Fibroblast of villous mesenchyme (primary cell): ENCODE measurements around the gene MAN1C1. TPM values are rescaled to one million over a fixed set of nuclear protein-coding genes. Genes with fewer than 3 reads are reported as not detected.
A peak's percentile ranks its signal among the peaks of the same experiment; 100 is the strongest.

ENCODE experiments used
- DNase-seq: peaks from one replicate; pipeline ENCODE4 v3.0.0-alpha.2; 2010; ENCODE audit warnings: low read depth
- H3K4me3 ChIP-seq: 2 replicates; pipeline ENCODE4 v1.5.1; 2011; ENCODE audit warnings: low read depth, mild to moderate bottlenecking, low read length
- CTCF ChIP-seq: IDR thresholded peaks from 2 replicates; pipeline ENCODE4 v1.5.1; 2012; ENCODE audit warnings: low read depth, mild to moderate bottlenecking, low read length; ENCODE audit not compliant: insufficient read depth
- total RNA-seq: library from RNA; depleted of rRNA; stranded (reverse); fragments of >200 nt; gene quantifications from 2 replicates; pipeline ENCODE4 v1.2.3, GENCODE V29; 2012

The MAN1C1 gene
- total RNA-seq, 1 donor: 5.2 TPM

- no peak overlapping the region for H3K4me3 ChIP-seq
- TF ChIP-seq CTCF: no peak
- no peak for DNase-seq
Observed at GRCh38 chr1:25645637-25646400, 29.2 kb downstream of the MAN1C1 start.

DNA sequence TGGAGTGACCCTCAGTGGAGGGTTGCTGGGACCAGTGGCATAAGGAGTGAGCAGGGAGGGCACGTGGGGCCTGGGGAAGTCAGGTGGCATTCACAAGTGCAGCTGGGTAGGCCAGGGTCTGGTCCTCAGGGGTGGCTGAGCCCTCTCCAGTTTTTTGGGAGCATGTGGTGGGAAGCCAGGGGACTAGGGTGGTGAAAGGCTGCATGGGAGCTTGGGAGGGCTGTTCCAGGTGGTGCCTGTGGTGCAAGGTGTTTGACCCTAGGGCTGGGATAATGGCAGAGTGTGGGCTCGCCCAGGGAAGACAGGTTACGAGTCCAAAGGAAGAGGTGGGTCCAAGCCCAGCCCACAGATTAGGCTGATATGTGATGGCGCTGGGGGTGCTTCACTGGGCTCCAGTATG, 30.5 kb downstream of the MAN1C1 start:
- DNase-seq: no peak
- no peak for TF ChIP-seq CTCF
- H3K4me3 ChIP-seq: no peak overlapping the region

DNA sequence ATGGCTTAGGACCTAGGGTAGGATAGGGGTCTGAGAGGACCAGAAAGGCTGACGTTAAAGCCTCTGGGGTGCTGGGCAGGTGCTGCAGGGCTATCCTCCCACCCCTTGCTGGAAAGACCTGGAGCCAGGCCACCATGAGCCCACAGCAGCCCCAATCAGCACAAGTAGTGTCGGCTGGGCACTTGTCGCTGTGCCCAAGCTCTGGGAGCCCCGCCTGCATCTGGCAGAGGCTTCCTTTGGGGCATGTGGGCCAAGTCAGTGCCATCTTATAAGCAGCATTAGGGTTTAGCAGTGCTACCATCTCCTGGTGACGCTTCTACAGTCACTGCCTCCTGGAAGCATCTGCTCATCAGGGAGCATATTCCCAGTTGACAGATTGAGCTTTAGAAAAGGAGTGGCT, 31.3 kb downstream of the MAN1C1 start:
- no peak for DNase-seq
- no peak overlapping the region for H3K4me3 ChIP-seq
- no peak for TF ChIP-seq CTCF

- TF ChIP-seq CTCF: no peak
- no peak overlapping the region for H3K4me3 ChIP-seq
- no peak for DNase-seq
Observed at GRCh38 chr1:25648681-25649440, 32.3 kb downstream of the MAN1C1 start.

DNA sequence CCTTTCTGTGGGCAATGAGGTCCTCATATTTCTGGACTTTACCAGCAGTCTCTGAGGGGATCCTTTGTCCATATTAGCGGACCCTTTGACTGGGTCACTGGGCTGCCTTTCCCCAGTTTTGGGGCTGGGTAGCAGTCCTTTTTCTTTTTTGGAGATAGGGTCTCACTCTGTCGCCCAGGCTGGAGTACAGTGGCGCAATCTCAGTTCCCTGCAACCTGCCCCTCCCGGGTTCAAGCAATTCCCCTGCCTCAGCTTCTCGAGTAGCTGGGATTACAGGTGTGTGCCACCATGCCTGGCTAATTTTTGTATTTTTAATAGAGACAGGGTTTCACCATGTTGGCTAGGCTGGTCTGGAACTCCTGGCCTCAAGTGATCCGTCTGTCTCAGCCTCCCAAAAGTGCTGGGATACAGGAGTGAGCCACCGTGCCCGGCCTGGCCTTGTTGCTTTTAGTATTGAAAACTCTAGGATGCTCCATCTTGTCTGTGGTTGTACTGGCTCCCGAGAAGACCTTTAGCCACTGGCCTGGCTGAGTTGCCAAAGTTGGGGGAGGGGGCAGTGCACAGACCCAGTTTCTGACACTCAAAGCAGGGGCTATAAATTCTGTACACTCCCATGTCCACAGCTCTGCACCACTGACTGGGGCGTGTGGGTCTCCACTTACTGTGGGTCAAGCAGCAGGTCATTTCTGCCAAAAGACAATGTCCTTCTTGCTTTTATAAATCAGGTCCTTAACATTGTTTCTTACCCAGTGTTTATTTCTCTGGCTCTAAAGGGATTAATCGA, 33.1 kb downstream of the MAN1C1 start:
- no peak for TF ChIP-seq CTCF
- no peak overlapping the region for H3K4me3 ChIP-seq
- no peak for DNase-seq

DNA sequence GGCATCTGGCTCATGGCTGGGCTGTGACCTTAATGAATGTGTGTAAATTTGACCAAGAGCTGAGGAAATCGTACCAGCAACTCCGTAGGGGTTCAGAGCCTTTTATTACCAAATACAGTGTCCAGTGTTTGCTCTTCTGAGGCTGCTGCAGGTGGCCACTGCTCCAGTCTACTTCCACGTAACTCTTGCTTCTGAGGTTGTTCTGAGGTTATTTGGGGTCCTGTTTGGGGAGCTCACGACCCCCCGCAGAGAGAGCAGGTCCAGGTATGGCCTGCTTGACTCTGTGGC, 33.6 kb downstream of the MAN1C1 start:
- peak; percentile 31 for DNase-seq
- no peak overlapping the region for H3K4me3 ChIP-seq
- TF ChIP-seq CTCF: no peak
